ENCODE results near the gene ZNF74.
A peak's percentile ranks its signal among the peaks of the same experiment; 100 is the strongest.
"Not testable (repeated sequence)": the region's sequence is repeated elsewhere in the genome, so short reads cannot be mapped to it uniquely, and the experiment has no call there.

ZNF74 gene

GRCh38 chr22:20408891-20409290 is 14.9 kb downstream of the ZNF74 start:
- TF ChIP-seq CTCF (IDR thresholded peaks at IDR 0.05; ENCODE audit: unreplicated experiment in 3 of 3), result no peak
- H3K36me3 Mint-ChIP-seq (ENCODE audit: low read depth), result peaks cover 37% of the 10 kb centered on the region
- H3K27me3 Mint-ChIP-seq (ENCODE audit: low read depth), result peaks cover 3% of the 10 kb centered on the region
- no peaks in the 10 kb centered on the region for H3K9me3 Mint-ChIP-seq
- no peak overlapping the region for H3K4me3 Mint-ChIP-seq
- peaks cover 9% of the 10 kb centered on the region for H3K4me1 Mint-ChIP-seq
- no peak overlapping the region for H3K27ac Mint-ChIP-seq

GRCh38 chr22:20409385-20409784 is 15.4 kb downstream of the ZNF74 start:
- H3K36me3 Mint-ChIP-seq (ENCODE audit: low read depth), result peaks cover 34% of the 10 kb centered on the region
- not testable (repeated sequence) for H3K27me3 Mint-ChIP-seq (ENCODE audit: low read depth); H3K9me3 Mint-ChIP-seq; H3K4me3 Mint-ChIP-seq; H3K27ac Mint-ChIP-seq; H3K4me1 Mint-ChIP-seq

- TF ChIP-seq CTCF (IDR thresholded peaks at IDR 0.05; ENCODE audit: unreplicated experiment in 3 of 3), result no peak
- H3K27me3 Mint-ChIP-seq (ENCODE audit: low read depth), result peaks cover 8% of the 10 kb centered on the region
- H3K27ac Mint-ChIP-seq, result peak overlapping the region in 2 of 3 experiments; percentile 20 to 36
- no peaks in the 10 kb centered on the region for H3K9me3 Mint-ChIP-seq
- H3K4me3 Mint-ChIP-seq, result no peak overlapping the region
- peaks cover 15% of the 10 kb centered on the region for H3K36me3 Mint-ChIP-seq (ENCODE audit: low read depth)
- peaks cover 9% of the 10 kb centered on the region for H3K4me1 Mint-ChIP-seq
Measured at GRCh38 chr22:20412474-20413216, 18.7 kb downstream of the ZNF74 start.

- Mint-ChIP-seq H3K27ac (no peak overlapping the region), H3K9me3 (no peaks in the 10 kb centered on the region), H3K27me3 (ENCODE audit: low read depth) (peaks cover 8% of the 10 kb centered on the region), H3K4me1 (peaks cover 9% of the 10 kb centered on the region), H3K4me3 (no peak overlapping the region), H3K36me3 (ENCODE audit: low read depth) (peaks cover 8% of the 10 kb centered on the region)
- no peak for TF ChIP-seq CTCF (IDR thresholded peaks at IDR 0.05; ENCODE audit: unreplicated experiment in 3 of 3)
Measured at GRCh38 chr22:20413217-20414058, 19.5 kb downstream of the ZNF74 start.

GRCh38 chr22:20414059-20414440 is 20.1 kb downstream of the ZNF74 start:
- Mint-ChIP-seq H3K4me1 (peaks cover 9% of the 10 kb centered on the region), H3K27ac (no peak overlapping the region), H3K4me3 (no peak overlapping the region), H3K27me3 (ENCODE audit: low read depth) (peaks cover 8% of the 10 kb centered on the region), H3K9me3 (no peaks in the 10 kb centered on the region), H3K36me3 (ENCODE audit: low read depth) (peaks cover 3% of the 10 kb centered on the region)
- no peak for TF ChIP-seq CTCF (IDR thresholded peaks at IDR 0.05; ENCODE audit: unreplicated experiment in 3 of 3)

- Mint-ChIP-seq H3K27ac (no peak overlapping the region), H3K9me3 (no peaks in the 10 kb centered on the region), H3K4me3 (no peak overlapping the region), H3K36me3 (ENCODE audit: low read depth) (no peaks in the 10 kb centered on the region), H3K4me1 (peaks cover 9% of the 10 kb centered on the region), H3K27me3 (ENCODE audit: low read depth) (peaks cover 8% of the 10 kb centered on the region)
- no peak for TF ChIP-seq CTCF (IDR thresholded peaks at IDR 0.05; ENCODE audit: unreplicated experiment in 3 of 3)
Measured at GRCh38 chr22:20414450-20414849, 20.5 kb downstream of the ZNF74 start.

- not testable (repeated sequence) for H3K4me3 Mint-ChIP-seq; H3K27me3 Mint-ChIP-seq (ENCODE audit: low read depth); H3K4me1 Mint-ChIP-seq; H3K9me3 Mint-ChIP-seq; H3K36me3 Mint-ChIP-seq (ENCODE audit: low read depth); H3K27ac Mint-ChIP-seq
Measured at GRCh38 chr22:20415241-20415640, 21.3 kb downstream of the ZNF74 start.

- H3K27me3 Mint-ChIP-seq (ENCODE audit: low read depth); H3K9me3 Mint-ChIP-seq; H3K4me3 Mint-ChIP-seq; H3K36me3 Mint-ChIP-seq (ENCODE audit: low read depth); H3K4me1 Mint-ChIP-seq; H3K27ac Mint-ChIP-seq: not testable (repeated sequence)
Measured at GRCh38 chr22:20415699-20416098, 21.7 kb downstream of the ZNF74 start.
